ENCODE data around the gene KMT2B.
A peak's percentile ranks its signal among the peaks of the same experiment; 100 is the strongest.
"Not testable (repeated sequence)": the region's sequence is repeated elsewhere in the genome, so short reads cannot be mapped to it uniquely, and the experiment has no call there.

The KMT2B gene

GRCh38 chr19:35713506-35713850 lies 4.3 kb upstream of the KMT2B start:
- no peak for DNase-seq

- no peak for DNase-seq
These were observed 3.8 kb upstream of the KMT2B start for GRCh38 chr19:35713904-35714495.

- no peak for DNase-seq
These were observed 3.0 kb upstream of the KMT2B start for GRCh38 chr19:35714601-35715354.

GRCh38 chr19:35715355-35715809 lies 2.4 kb upstream of the KMT2B start:
- DNase-seq: no peak

GRCh38 chr19:35715981-35716800 lies 1.6 kb upstream of the KMT2B start:
- DNase-seq: no peak

- DNase-seq: peak; percentile 85 to 93
These were observed 770 bp upstream of the KMT2B start for GRCh38 chr19:35716801-35717664.

GRCh38 chr19:35718345-35719041 lies 690 bp downstream of the KMT2B start:
- no peak for DNase-seq

- no peak for DNase-seq
These were observed 1.8 kb downstream of the KMT2B start for GRCh38 chr19:35719402-35720162.

GRCh38 chr19:35720163-35720524 lies 2.3 kb downstream of the KMT2B start:
- DNase-seq: no peak

GRCh38 chr19:35720648-35721047 lies 2.8 kb downstream of the KMT2B start:
- DNase-seq: no peak

GRCh38 chr19:35721374-35721773 lies 3.6 kb downstream of the KMT2B start:
- DNase-seq: no peak

- DNase-seq: no peak
These were observed 4.7 kb downstream of the KMT2B start for GRCh38 chr19:35722461-35722860.

GRCh38 chr19:35722897-35723296 lies 5.1 kb downstream of the KMT2B start:
- no peak for DNase-seq

GRCh38 chr19:35723671-35724070 lies 5.9 kb downstream of the KMT2B start:
- DNase-seq: no peak

- not testable (repeated sequence) for DNase-seq
These were observed 6.3 kb downstream of the KMT2B start for GRCh38 chr19:35724132-35724531.

GRCh38 chr19:35724560-35724959 lies 6.8 kb downstream of the KMT2B start:
- no peak for DNase-seq

- DNase-seq: no peak
These were observed 7.5 kb downstream of the KMT2B start for GRCh38 chr19:35725216-35725861.

GRCh38 chr19:35727053-35727955 lies 9.5 kb downstream of the KMT2B start:
- DNase-seq: no peak

GRCh38 chr19:35727956-35728706 lies 10.3 kb downstream of the KMT2B start:
- no peak for DNase-seq

All from bone marrow (tissue), 2 donors.